GM23338 (cell line): ENCODE data around the gene SPTBN2.

Experiments used
- CREB1 ChIP-seq: fragments of 250-450 bp; sonication (Bioruptor Pico); IDR thresholded peaks from 2 replicates; pipeline ENCODE4 v1.5.0; 2020; ENCODE audit warnings: low read depth, mild to moderate bottlenecking, moderate library complexity
- CTCF ChIP-seq, 2 experiments: fragments of 200-600 bp in 1 of 2; sonication (generic) in 1 of 2; conservative IDR thresholded peaks; 2 replicates each; pipeline versions ENCODE4 v1.5.1 to v1.6.1; 2016 to 2017; ENCODE audit warnings: antibody characterized with exemption in 2 of 2, low read depth in 2 of 2, mild to moderate bottlenecking in 2 of 2, moderate library complexity in 1 of 2
- EZH2 ChIP-seq: fragments of 200-600 bp; sonication (generic); IDR thresholded peaks from one replicate; pipeline ENCODE4 v1.8.0; 2017; ENCODE audit warnings: antibody characterized with exemption, mild to moderate bottlenecking, low read depth; ENCODE audit not compliant: unreplicated experiment
- EZH2phosphoT487 ChIP-seq: fragments of 200-600 bp; sonication (generic); IDR thresholded peaks from one replicate; pipeline ENCODE4 v1.8.1; 2018; ENCODE audit warnings: antibody characterized with exemption; ENCODE audit not compliant: unreplicated experiment
- POLR2AphosphoS5 ChIP-seq: IDR thresholded peaks from 2 replicates; pipeline ENCODE4 v1.6.1; 2016; ENCODE audit warnings: antibody characterized with exemption, low read depth
- REST ChIP-seq: IDR thresholded peaks from one replicate; pipeline ENCODE4 v1.6.1; 2018; ENCODE audit warnings: antibody characterized with exemption; ENCODE audit not compliant: unreplicated experiment
- ZNF331 ChIP-seq: fragments of 250-450 bp; sonication (Bioruptor Pico); IDR thresholded peaks from 2 replicates; pipeline ENCODE4 v1.5.0; 2020; ENCODE audit warnings: low read depth, mild to moderate bottlenecking, moderate library complexity

- TF ChIP-seq ZNF331 (CRISPR knock-in tag) (no peak), CTCF (conservative IDR thresholded peaks at IDR 0.05; ENCODE audit: low read depth in 2 of 2) (peak; percentile 93 to 97), CREB1 (peak; percentile 34; the same call in 1 of the 2 replicates), EZH2 (no peak), REST (no peak), EZH2phosphoT487 (no peak), POLR2AphosphoS5 (no peak)
These were observed 34.2 kb downstream of the SPTBN2 start for GRCh38 chr11:66694732-66695207.
